Measurements from ENCODE around the gene C1QTNF2. TPM values are rescaled to one million over a fixed set of nuclear protein-coding genes. Genes with fewer than 3 reads are reported as not detected.
"Not testable (repeated sequence)": the region's sequence is repeated elsewhere in the genome, so short reads cannot be mapped to it uniquely, and the experiment has no call there.

The C1QTNF2 gene
- polyA plus RNA-seq, 1 donor from 2014 or later: 0.09 TPM

- no peak for TF ChIP-seq EP300 (conservative IDR thresholded peaks at IDR 0.05; ENCODE audit: poor library complexity, severe bottlenecking)
- H3K4me3 ChIP-seq (ENCODE audit: low read length): no peak overlapping the region
- no peak overlapping the region for H3K27ac ChIP-seq (ENCODE audit: low read length)
- H3F3A ChIP-seq (ENCODE audit: insufficient read depth, low read length, poor library complexity, severe bottlenecking): no peaks in the 10 kb centered on the region
- no peaks in the 10 kb centered on the region for H3K27me3 ChIP-seq (ENCODE audit: insufficient read depth, low read depth, low read length)
- H3K4me2 ChIP-seq (ENCODE audit: low read length): no peak overlapping the region
- H3K9ac ChIP-seq (ENCODE audit: low read length): no peak overlapping the region
- H3K36me3 ChIP-seq (ENCODE audit: insufficient read depth, low read length): no peaks in the 10 kb centered on the region
- H3K9me3 ChIP-seq (ENCODE audit: low read length): no peaks in the 10 kb centered on the region
- H3K79me2 ChIP-seq (replicated peaks; ENCODE audit: insufficient read depth, low read length): no peaks in the 10 kb centered on the region
- no peak overlapping the region for H2AFZ ChIP-seq (ENCODE audit: low read depth, low read length)
- H4K20me1 ChIP-seq (ENCODE audit: insufficient read depth): no peaks in the 10 kb centered on the region
- H3K9me2 ChIP-seq (ENCODE audit: insufficient read depth, low read length): no peaks in the 10 kb centered on the region
Measured at GRCh38 chr5:160342413-160342941, 27.9 kb downstream of the C1QTNF2 start.

DNA sequence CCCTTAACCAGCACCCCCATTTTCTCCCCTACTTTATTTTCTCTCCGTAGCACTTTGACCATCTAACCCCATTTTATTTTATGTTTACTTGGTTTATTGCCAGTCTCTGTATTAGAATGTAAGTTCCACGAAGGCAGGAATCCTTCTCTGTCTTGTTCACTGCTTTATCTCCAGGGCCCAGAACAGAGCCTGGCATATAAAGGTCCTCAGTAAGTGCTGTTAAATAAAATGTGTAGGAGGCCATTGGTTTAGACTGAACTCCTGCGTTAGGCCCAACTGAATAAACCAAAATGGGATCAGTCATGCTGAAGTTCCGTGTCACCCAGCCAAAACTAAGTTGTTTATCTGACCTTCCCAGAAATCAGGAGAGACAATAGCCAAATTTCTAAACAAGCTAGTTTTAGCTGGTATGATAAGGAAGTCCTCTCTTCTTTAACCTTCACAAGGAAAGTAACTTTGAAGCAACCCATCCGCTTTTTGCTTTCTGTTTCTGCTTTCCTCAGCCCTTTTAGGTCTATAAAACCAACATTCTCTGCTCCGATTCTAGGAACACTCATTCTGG lies 29.0 kb downstream of the C1QTNF2 start:
- H4K20me1 ChIP-seq (ENCODE audit: insufficient read depth): no peaks in the 10 kb centered on the region
- H3K9ac ChIP-seq (ENCODE audit: low read length): no peak overlapping the region
- no peaks in the 10 kb centered on the region for H3K36me3 ChIP-seq (ENCODE audit: insufficient read depth, low read length)
- no peak for TF ChIP-seq EZH2 (IDR thresholded peaks at IDR 0.05; ENCODE audit: borderline replicate concordance, insufficient read depth, low read length, poor library complexity, severe bottlenecking)
- TF ChIP-seq EP300 (conservative IDR thresholded peaks at IDR 0.05; ENCODE audit: poor library complexity, severe bottlenecking): no peak
- no peak for TF ChIP-seq SMC3 (conservative IDR thresholded peaks at IDR 0.05; ENCODE audit: poor library complexity)
- TF ChIP-seq, protein P1, sequence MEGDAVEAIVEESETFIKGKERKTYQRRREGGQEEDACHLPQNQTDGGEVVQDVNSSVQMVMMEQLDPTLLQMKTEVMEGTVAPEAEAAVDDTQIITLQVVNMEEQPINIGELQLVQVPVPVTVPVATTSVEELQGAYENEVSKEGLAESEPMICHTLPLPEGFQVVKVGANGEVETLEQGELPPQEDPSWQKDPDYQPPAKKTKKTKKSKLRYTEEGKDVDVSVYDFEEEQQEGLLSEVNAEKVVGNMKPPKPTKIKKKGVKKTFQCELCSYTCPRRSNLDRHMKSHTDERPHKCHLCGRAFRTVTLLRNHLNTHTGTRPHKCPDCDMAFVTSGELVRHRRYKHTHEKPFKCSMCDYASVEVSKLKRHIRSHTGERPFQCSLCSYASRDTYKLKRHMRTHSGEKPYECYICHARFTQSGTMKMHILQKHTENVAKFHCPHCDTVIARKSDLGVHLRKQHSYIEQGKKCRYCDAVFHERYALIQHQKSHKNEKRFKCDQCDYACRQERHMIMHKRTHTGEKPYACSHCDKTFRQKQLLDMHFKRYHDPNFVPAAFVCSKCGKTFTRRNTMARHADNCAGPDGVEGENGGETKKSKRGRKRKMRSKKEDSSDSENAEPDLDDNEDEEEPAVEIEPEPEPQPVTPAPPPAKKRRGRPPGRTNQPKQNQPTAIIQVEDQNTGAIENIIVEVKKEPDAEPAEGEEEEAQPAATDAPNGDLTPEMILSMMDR (IDR thresholded peaks at IDR 0.05; ENCODE audit: poor library complexity, severe bottlenecking): no peak
- no peak for TF ChIP-seq MXI1 (conservative IDR thresholded peaks at IDR 0.05; ENCODE audit: poor library complexity, severe bottlenecking)
- TF ChIP-seq, protein P2, sequence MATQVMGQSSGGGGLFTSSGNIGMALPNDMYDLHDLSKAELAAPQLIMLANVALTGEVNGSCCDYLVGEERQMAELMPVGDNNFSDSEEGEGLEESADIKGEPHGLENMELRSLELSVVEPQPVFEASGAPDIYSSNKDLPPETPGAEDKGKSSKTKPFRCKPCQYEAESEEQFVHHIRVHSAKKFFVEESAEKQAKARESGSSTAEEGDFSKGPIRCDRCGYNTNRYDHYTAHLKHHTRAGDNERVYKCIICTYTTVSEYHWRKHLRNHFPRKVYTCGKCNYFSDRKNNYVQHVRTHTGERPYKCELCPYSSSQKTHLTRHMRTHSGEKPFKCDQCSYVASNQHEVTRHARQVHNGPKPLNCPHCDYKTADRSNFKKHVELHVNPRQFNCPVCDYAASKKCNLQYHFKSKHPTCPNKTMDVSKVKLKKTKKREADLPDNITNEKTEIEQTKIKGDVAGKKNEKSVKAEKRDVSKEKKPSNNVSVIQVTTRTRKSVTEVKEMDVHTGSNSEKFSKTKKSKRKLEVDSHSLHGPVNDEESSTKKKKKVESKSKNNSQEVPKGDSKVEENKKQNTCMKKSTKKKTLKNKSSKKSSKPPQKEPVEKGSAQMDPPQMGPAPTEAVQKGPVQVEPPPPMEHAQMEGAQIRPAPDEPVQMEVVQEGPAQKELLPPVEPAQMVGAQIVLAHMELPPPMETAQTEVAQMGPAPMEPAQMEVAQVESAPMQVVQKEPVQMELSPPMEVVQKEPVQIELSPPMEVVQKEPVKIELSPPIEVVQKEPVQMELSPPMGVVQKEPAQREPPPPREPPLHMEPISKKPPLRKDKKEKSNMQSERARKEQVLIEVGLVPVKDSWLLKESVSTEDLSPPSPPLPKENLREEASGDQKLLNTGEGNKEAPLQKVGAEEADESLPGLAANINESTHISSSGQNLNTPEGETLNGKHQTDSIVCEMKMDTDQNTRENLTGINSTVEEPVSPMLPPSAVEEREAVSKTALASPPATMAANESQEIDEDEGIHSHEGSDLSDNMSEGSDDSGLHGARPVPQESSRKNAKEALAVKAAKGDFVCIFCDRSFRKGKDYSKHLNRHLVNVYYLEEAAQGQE (IDR thresholded peaks at IDR 0.05; ENCODE audit: borderline replicate concordance): no peak
- TF ChIP-seq RAD21 (conservative IDR thresholded peaks at IDR 0.05): no peak
- no peak for TF ChIP-seq TAF1 (IDR thresholded peaks at IDR 0.05; ENCODE audit: low read depth)
- no peak for TF ChIP-seq POLR2AphosphoS5 (IDR thresholded peaks at IDR 0.05)
- H3K9me2 ChIP-seq (ENCODE audit: insufficient read depth, low read length): no peaks in the 10 kb centered on the region
- no peak overlapping the region for H3K4me2 ChIP-seq (ENCODE audit: low read length)
- H3F3A ChIP-seq (ENCODE audit: insufficient read depth, low read length, poor library complexity, severe bottlenecking): no peaks in the 10 kb centered on the region
- H2AFZ ChIP-seq (ENCODE audit: low read depth, low read length): no peak overlapping the region
- H3K27me3 ChIP-seq (ENCODE audit: insufficient read depth, low read depth, low read length): no peaks in the 10 kb centered on the region
- H3K27ac ChIP-seq (ENCODE audit: low read length): no peak overlapping the region
- no peaks in the 10 kb centered on the region for H3K9me3 ChIP-seq (ENCODE audit: low read length)
- H3K4me3 ChIP-seq (ENCODE audit: low read length): no peak overlapping the region
- H3K79me2 ChIP-seq (replicated peaks; ENCODE audit: insufficient read depth, low read length): no peaks in the 10 kb centered on the region

DNA sequence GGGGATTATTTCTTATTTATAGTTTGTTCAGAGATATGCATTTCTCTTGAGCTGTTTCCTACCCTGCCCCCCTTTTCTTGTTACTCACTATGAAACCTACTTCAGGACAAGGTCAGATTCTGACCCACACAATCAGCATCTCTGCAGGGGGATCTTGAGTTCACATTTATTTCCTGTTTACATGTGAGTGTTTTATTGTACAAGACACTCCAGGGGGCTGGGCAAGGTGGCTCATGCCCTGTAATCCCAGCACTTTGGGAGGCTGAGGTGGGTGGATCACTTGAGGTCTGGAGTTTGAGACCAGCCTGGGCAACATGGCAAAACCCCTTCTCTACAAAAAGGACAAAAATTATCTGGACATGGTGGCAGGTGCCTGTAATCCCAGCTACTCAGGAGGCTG lies 29.9 kb downstream of the C1QTNF2 start:
- not testable (repeated sequence) for H3K27me3 ChIP-seq (ENCODE audit: insufficient read depth, low read depth, low read length); H3K4me2 ChIP-seq (ENCODE audit: low read length); H3F3A ChIP-seq (ENCODE audit: insufficient read depth, low read length, poor library complexity, severe bottlenecking); H3K9me3 ChIP-seq (ENCODE audit: low read length); H3K4me3 ChIP-seq (ENCODE audit: low read length); H3K9ac ChIP-seq (ENCODE audit: low read length); H3K27ac ChIP-seq (ENCODE audit: low read length); H3K79me2 ChIP-seq (replicated peaks; ENCODE audit: insufficient read depth, low read length); H4K20me1 ChIP-seq (ENCODE audit: insufficient read depth); H3K9me2 ChIP-seq (ENCODE audit: insufficient read depth, low read length); H2AFZ ChIP-seq (ENCODE audit: low read depth, low read length); H3K36me3 ChIP-seq (ENCODE audit: insufficient read depth, low read length)

Data from neural cell (in vitro differentiated cells).